Omental fat pad (tissue), 4 donors: Measurements from ENCODE around the gene GPC6. TPM values are rescaled to one million over a fixed set of nuclear protein-coding genes. Genes with fewer than 3 reads are reported as not detected.

Experiments used
- ATAC-seq: fragments of 150-250 bp; one replicate; pipeline ENCODE4 v1.9.1; 2016; ENCODE audit warnings: mild to moderate bottlenecking, moderate library complexity; ENCODE audit not compliant: low FRiP score
- DNase-seq: peaks from one replicate; pipeline ENCODE4 v3.0.0-alpha.2; 2019; ENCODE audit warnings: low spot score
- CTCF ChIP-seq, 3 donors: fragments of 450-650 bp; IDR thresholded peaks; one replicate each; pipeline ENCODE4 v1.5.1; 2016 to 2017; ENCODE audit warnings: antibody characterized with exemption in 3 of 3, mild to moderate bottlenecking in 3 of 3, moderate library complexity in 2 of 3
- total RNA-seq, 4 donors: library from RNA; depleted of rRNA; stranded (reverse); fragments of >200 nt; gene quantifications; one replicate each; pipeline ENCODE4 v1.1.0, GENCODE V29; 2016

GPC6 gene
- total RNA-seq, 4 donors from 2014 or later: 9.2 to 24.4 (median 16.4) TPM

- ATAC-seq (no peak), DNase-seq (no peak)
- TF ChIP-seq CTCF (IDR thresholded peaks at IDR 0.05): no peak
Observed at GRCh38 chr13:94312511-94313216, 1086.1 kb downstream of the GPC6 start.

- no peak for DNase-seq
- no peak for TF ChIP-seq CTCF (IDR thresholded peaks at IDR 0.05)
- ATAC-seq: no peak
Observed at GRCh38 chr13:94313321-94313910, 1086.8 kb downstream of the GPC6 start.

- DNase-seq: no peak
- no peak for ATAC-seq
- no peak for TF ChIP-seq CTCF (IDR thresholded peaks at IDR 0.05)
Observed at GRCh38 chr13:94313926-94314325, 1087.3 kb downstream of the GPC6 start.

DNA sequence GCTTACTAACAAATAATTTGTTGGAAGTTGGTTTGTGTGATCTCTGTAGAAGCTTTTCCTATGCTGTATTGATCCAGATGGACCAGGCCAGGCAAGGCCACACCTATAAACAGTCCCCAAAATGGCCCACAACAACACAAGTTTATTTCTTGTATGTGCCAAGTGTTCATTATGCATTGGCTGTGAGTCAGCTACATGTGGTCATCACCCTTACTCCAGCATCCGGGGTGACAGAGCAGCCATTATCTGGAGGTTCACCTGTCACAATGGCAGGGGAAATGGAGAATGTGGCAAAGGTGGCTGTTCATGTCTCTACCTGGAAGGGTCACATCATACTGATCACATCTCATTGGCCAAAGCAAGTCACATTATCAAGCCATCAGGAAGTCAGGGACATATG lies 1088.6 kb downstream of the GPC6 start:
- DNase-seq (no peak), ATAC-seq (no peak)
- no peak for TF ChIP-seq CTCF (IDR thresholded peaks at IDR 0.05)

DNA sequence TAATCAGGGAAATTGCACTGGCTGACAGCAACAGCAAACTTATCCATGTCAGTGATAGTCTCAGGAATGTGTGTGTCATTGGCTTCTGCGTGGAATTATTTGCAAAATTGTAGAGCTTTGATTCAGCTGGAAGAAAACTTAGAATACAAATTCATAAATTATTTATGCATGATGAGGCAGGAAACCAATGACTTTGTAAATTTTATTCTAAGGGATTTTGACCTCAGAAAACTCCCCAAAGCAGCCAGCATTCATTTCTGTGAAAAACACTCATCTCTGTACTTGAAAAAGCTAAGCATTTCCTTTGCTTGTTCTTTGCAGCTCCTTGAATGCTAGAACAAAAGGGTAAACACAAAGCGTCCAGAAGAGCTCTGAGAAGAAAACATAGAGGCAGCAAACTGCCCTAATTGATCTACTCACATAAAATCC lies 1090.5 kb downstream of the GPC6 start:
- no peak for DNase-seq
- no peak for TF ChIP-seq CTCF (IDR thresholded peaks at IDR 0.05)
- peak; percentile 63 for ATAC-seq

DNA sequence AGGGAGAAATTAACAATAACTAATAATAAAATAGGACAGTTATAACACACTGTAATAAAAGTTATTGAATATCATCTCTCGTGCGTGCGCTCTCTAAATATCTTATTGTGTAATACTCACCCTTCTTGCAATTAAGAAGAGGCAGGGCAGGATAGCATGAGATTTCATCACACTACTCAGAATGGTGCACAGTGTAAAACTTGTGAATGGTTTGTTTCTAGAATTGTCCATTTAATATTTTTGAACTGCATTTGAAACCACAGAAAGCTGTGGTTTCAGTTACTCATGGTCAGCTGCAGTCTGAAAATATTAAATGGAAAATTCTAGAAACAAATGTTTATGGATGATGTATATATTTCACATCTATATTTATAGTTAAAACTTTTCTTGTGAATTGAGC lies 1091.8 kb downstream of the GPC6 start:
- ATAC-seq: no peak
- TF ChIP-seq CTCF (IDR thresholded peaks at IDR 0.05): no peak

DNA sequence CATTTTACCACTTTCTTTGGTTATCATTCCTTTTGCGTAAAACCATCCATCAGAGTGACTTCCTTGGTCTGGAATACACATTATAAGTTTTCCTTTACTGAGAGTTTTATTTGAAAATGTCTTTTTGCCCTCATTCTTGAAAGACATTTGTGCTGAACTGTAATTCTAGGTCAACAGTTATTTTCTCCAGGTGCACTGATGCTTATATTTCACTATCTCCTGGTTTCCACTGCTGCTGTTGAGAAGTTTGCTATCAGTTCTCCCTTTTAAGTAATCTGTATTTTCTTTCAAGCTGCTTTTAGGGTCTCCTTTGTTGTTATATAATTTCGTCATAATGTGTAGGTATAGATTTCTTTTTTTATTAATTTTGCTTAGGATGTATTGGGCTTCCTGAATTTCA lies 1092.9 kb downstream of the GPC6 start:
- no peak for DNase-seq
- no peak for TF ChIP-seq CTCF (IDR thresholded peaks at IDR 0.05)
- no peak for ATAC-seq

More for the DNA sequence above, 1091.8 kb downstream of the GPC6 start:
- no peak for DNase-seq
